Stimulated activated CD8-positive, alpha-beta memory T cell treated with anti-CD3 and anti-CD28 coated beads, Interleukin-4, amount 100 ng/mL, for 48 hours (primary cell): ENCODE results near the gene ZMIZ1.
A peak's percentile ranks its signal among the peaks of the same experiment; 100 is the strongest.

Source experiments
- DNase-seq: peaks from one replicate; pipeline ENCODE4 v3.0.0-alpha.2; 2020

ZMIZ1 gene

GRCh38 chr10:79298403-79299244, 229.9 kb downstream of the ZMIZ1 start:
- peak; percentile 78 for DNase-seq

GRCh38 chr10:79299397-79300241, 230.9 kb downstream of the ZMIZ1 start:
- no peak for DNase-seq

- no peak for DNase-seq
These were observed 231.9 kb downstream of the ZMIZ1 start for GRCh38 chr10:79300711-79301110.

GRCh38 chr10:79301754-79302530, 233.2 kb downstream of the ZMIZ1 start:
- DNase-seq: no peak

- no peak for DNase-seq
These were observed 235.1 kb downstream of the ZMIZ1 start for GRCh38 chr10:79303631-79304478.

GRCh38 chr10:79304479-79305087, 235.8 kb downstream of the ZMIZ1 start:
- no peak for DNase-seq

- DNase-seq: no peak
These were observed 236.7 kb downstream of the ZMIZ1 start for GRCh38 chr10:79305515-79305914.

- DNase-seq: no peak
These were observed 237.2 kb downstream of the ZMIZ1 start for GRCh38 chr10:79305988-79306387.

- DNase-seq: no peak
These were observed 238.0 kb downstream of the ZMIZ1 start for GRCh38 chr10:79306644-79307220.

- DNase-seq: no peak
These were observed 239.2 kb downstream of the ZMIZ1 start for GRCh38 chr10:79308016-79308415.

GRCh38 chr10:79308969-79309665, 240.4 kb downstream of the ZMIZ1 start:
- DNase-seq: no peak

GRCh38 chr10:79310200-79310865, 241.6 kb downstream of the ZMIZ1 start:
- no peak for DNase-seq

GRCh38 chr10:79310911-79311573, 242.3 kb downstream of the ZMIZ1 start:
- DNase-seq: no peak

GRCh38 chr10:79311581-79312407, 243.0 kb downstream of the ZMIZ1 start:
- no peak for DNase-seq

- DNase-seq: no peak
These were observed 243.9 kb downstream of the ZMIZ1 start for GRCh38 chr10:79312601-79313187.

GRCh38 chr10:79313320-79313719, 244.6 kb downstream of the ZMIZ1 start:
- DNase-seq: no peak

GRCh38 chr10:79313911-79314439, 245.2 kb downstream of the ZMIZ1 start:
- no peak for DNase-seq
